Measurements from ENCODE around the gene DGCR8.

The DGCR8 gene

DNA sequence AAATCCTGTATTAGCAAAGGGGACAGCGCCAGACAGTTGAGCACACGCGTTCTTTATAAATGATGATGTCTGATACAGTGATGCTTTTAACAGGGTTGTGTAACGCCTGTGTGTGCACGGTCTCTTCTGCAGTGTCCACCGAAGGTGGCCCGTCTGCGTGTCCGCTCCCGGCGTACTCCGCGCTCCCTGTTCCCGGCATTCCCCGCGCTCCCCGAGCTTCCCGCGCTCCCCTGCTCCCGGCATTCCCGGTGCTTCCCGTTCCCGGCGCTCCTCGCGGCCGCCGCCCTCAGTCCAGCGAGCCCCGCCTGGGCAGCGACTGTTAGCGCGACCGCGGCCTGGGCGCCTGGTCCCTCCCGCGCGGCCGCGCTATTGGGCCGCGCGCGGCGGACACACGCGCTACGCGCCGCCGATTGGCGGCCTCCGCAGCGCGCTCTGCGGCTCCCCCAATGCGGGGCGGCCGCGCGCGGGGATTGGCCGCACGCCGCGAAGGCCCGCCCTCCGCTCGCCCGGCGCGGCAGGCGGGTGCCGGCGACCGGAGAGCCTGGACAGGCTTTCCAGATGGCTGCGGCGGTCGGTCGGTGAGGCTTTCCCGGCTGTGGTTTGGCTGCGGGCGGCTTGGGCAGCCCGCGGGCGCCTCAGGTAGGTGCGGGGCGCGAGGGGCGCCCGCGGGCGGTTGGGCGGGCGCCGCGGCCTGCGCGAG lies at the start of gene DGCR8:
Gene DGCR8, plus strand, starts transcription at position 497 of the 700 bp plus-strand sequence. CDS start 5,723 bp downstream, outside the sequence.
- in situ Hi-C loops (cut with MboI; ENCODE audit: low sequenced_read_pairs) = no loop called here

DNA sequence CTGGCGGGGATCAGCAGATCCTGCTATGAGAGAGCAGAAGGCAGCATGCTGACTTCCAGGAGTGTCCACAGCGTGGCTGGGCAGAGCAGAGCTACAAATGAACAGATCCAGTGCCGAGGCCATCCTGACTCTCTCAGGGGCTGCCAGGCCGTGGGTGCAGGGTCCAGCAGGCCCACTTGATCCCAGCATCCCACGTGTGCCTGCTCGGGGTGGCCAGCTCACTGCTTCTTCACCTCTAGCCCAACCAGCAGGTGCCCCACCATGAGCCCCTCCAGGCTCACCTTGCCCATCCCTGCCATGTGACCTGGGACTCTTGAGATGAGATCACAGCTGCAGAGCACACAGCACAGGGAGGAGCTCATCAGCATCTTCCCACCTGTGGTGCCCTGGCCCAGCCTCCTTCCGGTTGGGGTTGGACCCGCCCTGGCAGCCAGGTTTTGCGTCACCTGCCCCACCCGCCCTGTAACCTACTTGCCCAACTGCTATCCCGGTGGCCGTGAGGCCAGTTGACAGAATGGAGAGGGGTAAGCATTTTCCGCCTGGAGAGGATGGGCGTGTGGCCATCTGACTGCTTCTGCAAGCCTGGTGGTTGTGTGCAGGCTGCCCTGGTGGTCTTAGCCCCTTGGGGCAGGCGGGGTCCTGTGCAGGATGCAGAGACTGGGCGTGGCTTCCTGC lies 48.2 kb upstream of the DGCR8 start:
- in situ Hi-C loops (cut with MboI; ENCODE audit: low sequenced_read_pairs) = no loop called here

DNA sequence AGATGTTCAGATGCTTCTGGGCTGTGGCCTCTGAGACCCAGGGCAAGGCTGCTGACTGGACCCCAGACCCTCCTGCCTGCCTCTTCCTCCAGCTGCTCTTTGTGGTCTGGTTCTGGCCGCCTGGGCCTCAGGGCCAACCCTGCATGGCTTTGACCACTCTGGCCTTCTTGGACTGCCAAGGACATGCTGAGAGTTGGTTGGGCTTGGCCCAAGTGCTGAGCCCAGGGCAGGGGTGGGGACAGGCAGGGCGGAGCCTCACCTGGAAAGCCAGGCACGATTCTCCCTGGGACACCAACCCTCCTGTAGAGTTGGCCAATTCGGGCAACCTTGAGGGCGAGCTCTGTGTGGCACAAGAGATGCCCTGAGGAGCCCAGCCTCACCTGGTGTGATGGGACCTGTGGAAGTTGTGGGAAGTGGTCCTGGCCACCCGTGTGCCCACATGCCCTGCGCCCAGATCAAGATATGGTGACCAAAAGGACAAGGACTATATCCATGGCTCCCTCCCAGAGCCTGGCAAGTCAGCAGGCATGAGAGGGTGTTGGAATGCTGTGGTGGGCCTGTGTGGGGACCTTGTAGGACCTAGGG lies 47.5 kb upstream of the DGCR8 start:
- in situ Hi-C loops (cut with MboI; ENCODE audit: low sequenced_read_pairs) = no loop called here

DNA sequence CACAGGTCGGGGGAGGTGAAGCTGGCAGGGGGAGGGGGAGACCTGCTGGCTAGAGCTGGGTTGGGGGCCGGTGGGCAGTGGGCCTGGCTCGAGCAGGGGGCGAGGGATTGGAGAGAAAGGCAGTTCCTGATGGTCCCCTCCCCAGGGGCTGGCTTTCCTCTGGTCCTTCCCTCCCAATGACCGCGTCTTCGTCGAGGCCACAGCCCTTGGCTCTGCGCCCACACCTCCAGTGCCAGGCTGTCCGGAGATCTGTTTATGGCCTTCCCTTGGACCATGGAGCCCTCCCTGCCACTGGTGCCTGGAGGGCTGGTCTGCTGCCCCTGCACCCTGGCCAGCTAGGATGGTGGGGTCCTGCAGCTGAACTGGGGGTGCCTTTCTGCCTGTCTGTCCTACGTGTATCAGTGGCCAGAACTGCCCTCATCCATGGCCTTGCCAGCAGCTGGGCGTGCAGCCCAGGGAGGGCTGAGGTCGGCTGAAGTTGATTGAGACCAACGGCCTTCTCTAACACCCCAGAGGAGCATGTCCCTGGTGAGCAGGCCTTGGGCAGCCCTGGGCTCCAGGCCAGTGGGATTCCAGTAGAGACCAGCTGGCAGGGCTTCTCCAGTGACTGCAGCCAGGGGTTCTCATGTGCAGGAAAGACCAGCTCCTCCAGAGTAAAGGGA lies 46.9 kb upstream of the DGCR8 start:
- in situ Hi-C loops (cut with MboI; ENCODE audit: low sequenced_read_pairs) = no loop called here

DNA sequence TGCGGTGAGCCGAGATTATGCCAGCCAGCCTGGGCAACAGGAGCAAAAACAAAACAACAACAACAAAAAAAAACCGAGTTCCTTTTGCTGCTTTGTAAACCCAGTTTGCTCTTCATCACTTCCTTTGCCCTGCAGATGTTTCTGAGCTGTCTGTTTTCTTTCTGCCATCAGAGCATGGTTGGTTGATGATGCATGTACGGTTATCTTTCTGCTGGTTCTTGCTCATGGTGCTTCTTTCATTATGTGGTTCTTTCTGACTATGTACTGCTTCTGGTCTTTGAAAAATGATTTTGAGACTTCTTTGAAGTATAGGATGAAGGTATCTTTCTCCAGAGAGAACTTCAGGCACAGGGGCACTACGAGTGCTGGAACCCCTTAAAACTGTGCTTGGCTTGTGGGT lies 45.9 kb upstream of the DGCR8 start:
- in situ Hi-C loops (cut with MboI; ENCODE audit: low sequenced_read_pairs) = no loop called here

DNA sequence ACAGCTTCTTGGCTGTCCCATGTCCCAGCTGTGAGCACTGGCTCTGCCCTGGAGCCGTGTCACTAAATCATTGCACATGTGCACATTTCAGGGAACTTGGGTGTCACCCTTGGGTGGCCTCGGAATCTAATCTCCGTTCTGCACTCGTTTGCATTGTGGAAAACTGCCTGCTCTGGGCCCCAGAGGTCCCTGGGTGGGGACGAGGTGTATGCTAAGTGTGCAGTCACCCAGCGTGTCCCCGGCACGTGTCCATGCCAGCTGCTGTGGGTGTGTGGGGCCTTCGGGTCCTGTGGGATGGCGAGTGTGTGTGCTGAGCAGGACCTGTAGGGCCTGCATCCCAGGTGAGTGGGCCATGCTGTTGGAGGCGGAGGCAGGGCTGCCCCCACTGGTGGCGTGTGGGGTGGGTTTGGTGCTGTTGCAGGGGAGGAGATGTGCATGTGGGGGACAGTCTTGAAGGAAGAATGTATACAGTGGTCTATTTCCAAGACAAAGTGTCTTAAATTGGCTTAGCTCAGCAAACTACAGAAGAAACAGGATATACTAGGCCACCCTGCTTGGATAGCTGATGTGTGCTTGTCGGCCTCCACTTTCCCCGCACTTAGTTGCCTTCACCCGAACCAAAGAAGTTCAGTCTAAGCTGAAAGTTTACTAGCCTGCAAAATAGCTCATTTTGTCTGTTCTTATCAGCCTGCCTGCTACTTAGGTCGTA lies 44.5 kb upstream of the DGCR8 start:
- in situ Hi-C loops (cut with MboI; ENCODE audit: low sequenced_read_pairs) = no loop called here

DNA sequence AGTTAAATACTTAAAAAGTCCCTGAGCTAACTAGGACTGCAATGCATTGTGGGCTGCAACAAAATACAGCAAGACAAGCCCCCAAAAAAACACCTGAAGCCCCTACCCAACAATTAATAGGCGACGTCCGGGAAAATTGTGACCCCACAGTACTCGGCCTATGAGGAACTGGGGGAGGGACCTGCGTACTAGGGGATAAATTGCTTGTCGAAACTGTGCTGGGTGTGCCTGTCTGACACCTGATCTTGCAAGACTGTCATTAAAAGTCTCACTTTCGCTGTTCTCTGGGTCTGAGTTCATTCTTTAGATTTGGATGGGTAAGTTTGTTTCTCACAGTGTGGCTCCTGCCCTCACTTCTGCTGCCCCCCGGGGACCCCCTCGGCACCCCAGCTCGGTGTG lies 44.0 kb upstream of the DGCR8 start:
- in situ Hi-C loops (cut with MboI; ENCODE audit: low sequenced_read_pairs) = no loop called here

DNA sequence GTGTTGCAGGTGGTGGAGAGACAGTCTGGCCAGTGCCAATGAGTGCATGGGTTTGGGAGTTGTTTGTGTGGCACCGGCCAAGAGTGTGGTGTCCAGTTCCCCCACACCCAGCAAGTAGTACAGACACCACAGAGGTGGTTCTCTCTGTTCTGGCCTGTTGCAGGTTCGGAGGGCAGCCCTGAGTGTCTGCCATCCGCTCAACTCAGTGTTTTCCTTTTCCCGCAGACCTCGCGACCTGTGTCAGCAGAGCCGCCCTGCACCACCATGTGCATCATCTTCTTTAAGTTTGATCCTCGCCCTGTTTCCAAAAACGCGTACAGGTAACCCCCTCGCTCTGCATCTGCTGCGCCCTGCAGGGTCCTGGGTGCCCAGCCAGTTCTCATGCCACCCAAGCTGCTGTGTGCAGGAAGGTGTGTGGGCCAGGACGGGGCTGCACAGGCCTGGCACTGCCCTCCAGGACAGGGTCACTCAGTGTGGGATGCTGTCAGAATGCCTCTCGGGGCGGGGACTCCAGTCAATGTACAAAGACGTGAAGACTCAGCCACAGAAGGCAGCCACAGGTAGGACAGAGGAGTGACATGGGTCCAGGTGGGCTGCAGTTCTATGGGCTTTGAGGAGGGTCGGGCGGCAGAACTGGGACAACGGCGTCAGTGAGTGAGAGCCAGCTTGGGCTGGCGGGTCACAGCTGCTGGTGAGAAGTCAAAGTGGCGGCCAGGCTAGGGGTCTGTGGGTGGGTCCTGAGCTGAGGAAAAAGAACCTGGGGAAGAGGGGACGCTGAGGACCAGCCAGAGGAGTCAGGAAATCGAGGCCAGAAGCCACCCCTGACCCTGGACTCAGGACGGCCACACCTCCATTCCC lies 43.3 kb upstream of the DGCR8 start:
- in situ Hi-C loops (cut with MboI; ENCODE audit: low sequenced_read_pairs) = no loop called here

DNA sequence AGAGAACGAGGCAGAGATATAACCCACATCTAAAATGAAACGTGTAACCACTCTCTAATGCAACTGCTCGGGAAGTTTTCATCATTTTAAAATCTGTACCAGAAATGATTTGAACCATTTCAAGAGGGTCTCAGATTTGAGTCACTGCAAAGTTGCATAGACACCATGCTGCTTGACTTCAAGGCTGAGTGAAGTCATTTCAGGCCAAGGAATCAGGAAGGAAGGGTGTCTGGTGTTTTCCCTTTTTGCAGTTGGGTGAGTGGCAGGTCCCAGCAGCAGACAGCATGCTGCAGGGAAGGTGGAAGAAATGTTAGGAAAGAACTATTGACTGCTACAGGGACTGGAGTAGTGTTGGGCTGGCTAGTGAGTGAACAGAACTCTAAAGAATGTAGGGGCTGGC lies 42.6 kb upstream of the DGCR8 start:
- in situ Hi-C loops (cut with MboI; ENCODE audit: low sequenced_read_pairs) = no loop called here

DNA sequence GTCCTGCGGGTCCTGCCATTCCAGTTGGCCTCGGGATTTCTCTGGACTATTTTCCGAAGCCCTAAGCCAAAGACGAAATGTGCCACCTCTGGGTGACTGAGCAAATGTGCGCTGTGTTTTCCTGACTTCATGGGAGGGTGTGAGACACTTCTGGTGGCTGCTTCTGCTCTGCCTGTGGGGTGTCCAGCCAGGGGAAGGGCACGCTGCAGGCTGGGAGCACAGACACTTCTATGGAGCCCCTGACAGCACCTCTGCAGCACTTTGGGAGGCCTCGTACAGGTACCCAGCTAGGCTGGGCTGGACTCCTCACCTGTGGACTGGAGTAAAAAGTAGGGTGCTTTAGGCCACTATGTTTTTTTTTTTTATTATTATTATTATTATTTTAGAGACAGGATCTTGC lies 41.5 kb upstream of the DGCR8 start:
- in situ Hi-C loops (cut with MboI; ENCODE audit: low sequenced_read_pairs) = no loop called here

DNA sequence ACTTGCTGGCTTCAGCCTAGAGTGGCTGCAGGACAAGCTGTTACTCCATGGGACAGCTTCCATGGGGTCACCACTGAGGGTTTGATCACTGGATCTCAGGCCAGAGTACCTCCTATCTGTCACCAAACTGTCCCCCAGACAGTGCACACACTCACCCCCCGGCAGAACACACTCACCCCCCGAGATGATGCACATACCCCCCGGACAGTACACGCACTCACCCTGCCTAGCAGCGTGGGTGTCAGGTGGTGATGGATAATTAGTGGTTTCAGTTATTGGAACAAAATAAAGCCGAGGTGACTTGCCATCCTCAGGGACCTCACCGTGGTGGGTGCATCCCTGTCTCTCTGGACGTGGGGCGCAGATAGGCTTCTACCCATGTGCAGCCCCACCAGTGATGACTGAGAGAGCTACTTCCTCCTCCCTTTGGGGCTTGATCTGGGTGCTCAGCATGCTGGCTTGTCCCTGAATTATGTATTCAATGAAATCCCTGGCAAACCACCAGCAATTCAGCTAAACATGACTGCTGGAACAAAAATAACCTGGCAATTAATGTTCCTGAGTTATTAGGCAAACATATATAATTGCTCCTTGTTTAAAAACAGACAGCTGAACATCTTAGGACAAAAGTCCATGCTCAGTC lies 40.2 kb upstream of the DGCR8 start:
- in situ Hi-C loops (cut with MboI; ENCODE audit: low sequenced_read_pairs) = no loop called here

DNA sequence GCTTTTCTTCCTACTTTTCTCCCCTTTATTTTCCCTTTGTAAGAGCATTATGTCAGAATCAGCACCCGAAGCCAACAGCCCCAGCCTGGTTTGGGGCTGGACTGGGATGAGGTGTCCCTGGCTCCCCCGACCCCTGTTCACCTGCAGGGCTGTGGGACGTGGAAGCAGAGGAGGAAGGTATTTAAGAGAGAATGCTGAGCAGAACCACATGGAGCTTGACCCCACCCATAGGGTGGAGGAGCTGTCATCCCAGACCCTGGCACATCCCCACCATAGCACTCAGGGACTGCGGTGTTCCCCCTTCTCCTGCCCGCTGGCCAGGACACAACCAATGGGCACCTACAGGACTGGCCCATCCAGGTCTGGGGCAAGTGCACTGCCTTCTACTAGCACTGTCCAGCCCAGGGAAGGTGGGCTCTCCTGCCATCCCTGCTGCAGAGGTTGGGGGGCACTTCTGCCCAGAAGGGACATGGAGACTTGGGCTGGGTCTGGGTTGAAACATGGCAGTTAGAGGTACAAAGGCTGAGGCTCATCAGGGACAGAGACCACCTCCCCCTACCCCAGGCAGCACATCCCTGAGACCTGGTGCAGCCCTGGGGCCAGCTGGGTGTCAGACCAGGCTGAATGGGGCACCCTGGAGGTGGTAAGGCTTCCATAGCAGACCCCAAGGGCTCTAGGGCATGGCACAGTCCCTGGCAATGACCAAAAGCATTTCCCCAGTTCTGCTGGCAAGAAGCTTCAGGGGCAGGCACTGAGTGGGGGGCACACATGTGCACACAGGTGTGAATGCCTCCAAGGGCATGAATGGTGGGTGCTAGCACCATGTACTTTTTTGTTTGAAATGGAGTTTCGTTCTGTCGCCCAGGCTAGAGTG lies 39.5 kb upstream of the DGCR8 start:
- in situ Hi-C loops (cut with MboI; ENCODE audit: low sequenced_read_pairs) = no loop called here

DNA sequence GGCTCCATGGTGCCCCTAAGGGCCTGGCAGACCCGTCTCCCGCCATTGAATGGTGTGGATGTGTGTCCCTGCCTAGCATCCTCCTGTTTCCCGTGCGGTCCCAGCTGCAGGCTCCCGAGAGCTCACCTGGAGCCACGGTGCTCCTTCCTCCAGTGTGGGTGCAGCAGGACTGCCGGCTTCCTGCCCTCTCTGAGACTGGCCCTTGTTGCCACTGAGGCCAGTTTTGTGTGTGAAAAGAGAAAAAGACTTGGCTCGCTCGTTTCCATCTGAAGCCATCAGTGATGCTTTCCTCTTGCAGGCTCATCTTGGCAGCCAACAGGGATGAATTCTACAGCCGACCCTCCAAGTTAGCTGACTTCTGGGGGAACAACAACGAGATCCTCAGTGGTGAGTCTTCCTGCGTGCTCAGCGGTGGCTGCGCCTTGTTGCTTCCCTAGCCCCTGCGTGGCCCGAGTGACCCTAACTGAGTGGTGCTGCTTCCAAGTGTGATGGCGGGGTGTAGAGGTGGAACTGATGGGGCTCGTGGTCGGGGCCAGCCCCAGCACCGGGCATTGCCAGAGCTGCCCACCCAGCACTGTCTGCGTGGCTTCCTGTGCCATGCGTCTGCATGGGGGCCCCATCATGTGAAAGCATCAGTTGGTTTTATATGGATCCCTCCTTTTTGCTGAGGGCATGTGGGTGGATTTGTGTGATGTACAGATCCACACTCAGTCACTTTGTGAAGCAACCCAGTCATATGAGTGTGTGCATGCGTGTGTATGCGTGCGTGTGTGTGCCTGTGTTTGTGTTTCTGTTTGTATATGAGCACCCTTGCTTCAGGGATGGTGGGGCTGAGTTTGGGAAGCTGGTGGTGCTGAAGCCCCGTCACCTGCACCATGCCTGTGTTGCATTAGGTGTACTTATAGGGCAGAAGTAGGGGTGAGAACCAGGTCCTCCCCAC lies 36.7 kb upstream of the DGCR8 start:
- in situ Hi-C loops (cut with MboI; ENCODE audit: low sequenced_read_pairs) = no loop called here

DNA sequence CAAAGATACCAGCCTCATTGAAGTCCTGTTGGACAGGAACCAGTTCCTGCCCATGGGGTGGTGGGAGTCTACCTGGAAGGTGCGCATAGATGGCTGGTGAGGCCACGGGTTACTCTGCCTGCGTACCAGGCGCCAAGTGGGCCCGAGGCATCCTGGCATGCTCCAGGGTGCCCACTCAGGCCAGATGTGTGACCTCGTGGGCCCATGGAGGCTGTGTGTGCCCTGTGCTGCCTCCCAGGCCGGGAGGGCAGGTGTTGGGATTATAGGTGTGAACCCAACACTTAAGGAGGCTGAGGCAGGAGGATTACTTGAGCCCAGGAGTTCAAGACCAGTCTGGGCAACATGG lies 36.1 kb upstream of the DGCR8 start:
- in situ Hi-C loops (cut with MboI; ENCODE audit: low sequenced_read_pairs) = no loop called here

DNA sequence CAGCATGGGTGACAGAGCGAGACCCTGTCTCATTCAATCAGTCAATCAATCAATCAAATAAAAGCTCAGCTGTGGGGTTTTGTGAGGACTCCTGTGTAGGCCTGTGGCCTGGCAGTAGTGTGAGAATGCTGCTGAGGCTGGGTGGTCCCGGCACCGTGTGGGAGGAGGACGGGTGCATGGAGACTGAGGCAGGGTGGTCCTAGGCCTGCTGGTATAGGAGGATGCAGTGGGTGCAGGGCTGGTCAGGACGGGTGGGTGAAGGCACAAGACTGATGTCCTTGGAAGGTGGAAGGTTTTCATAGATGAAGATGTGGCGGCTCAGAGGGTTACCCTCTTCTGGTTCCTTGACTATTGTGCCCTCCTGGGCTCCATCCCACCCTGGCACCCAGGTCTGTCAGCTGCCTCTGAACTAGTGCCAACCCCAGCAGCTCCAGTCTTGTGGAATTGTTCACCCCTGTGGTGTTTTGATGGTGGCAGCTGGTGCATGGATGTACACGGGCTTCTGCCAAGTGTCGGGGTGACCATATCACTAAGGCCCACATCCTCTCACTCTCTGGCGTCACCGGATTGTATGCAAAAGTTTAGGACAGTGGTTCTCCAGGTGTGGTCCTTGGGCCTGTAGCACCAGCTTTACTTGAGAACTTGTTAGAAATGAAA lies 35.4 kb upstream of the DGCR8 start:
- in situ Hi-C loops (cut with MboI; ENCODE audit: low sequenced_read_pairs) = no loop called here

DNA sequence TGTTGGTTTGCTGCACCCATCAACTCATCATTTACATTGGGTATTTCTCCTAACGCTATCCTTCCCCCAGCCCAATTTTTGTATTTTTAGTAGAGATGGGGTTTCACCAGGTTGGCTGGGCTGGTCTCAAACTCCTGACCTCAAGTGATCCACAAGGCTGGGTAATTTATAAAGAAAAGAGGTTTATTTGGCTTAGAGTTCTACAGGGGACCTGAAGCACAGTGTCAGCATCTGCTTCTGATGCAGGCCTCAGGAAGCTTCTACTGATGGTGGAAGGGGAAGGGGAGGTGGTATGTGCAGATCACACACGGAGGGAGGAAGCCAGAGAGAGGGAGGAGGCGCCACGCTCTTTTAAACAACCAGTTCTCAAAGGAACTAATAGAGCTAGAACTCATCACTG lies 33.3 kb upstream of the DGCR8 start:
- in situ Hi-C loops (cut with MboI; ENCODE audit: low sequenced_read_pairs) = no loop called here

DNA sequence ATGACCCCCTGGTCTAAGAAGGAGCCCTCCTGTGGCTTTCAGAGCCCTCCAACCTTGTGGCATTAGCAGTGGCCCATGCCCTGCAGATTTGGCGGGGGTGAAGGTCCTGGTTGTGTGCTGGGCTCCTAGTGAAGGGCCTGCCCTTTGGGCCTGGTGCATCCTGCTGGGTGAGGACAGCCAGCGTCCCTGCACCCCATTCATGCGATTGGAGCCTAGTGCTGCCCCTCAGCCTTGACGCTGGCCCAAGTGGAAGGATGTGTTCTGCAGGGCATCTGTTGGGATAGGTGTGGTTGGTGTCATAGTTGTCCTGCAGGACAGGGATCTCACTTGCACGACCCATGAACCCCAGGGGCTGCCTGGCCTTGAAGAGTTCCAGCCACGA lies 28.1 kb upstream of the DGCR8 start:
- in situ Hi-C loops (cut with MboI; ENCODE audit: low sequenced_read_pairs) = no loop called here
